Adrenal gland (tissue), 5 donors: Measurements from ENCODE around the gene DIPK1B.

Source experiments
- POLR2A ChIP-seq, 2 donors: fragments of 450-650 bp; IDR thresholded peaks; one replicate each; pipeline ENCODE4 v1.6.1; 2017; ENCODE audit warnings: antibody characterized with exemption in 2 of 2, mild to moderate bottlenecking in 2 of 2, moderate library complexity in 1 of 2
- TF ChIP-seq, protein P1 (sequence below), 6 experiments: fragments of 450-650 bp in 4 of 6; fragments of 200-600 bp in 2 of 6; sonication (generic) in 1 of 6; IDR thresholded peaks; 1 replicate in 5 of 6; 2 replicates in 1 of 6; pipeline versions ENCODE4 v1.5.1 to v1.8.0; 2016 to 2021; ENCODE audit warnings: antibody characterized with exemption in 6 of 6, mild to moderate bottlenecking in 2 of 6, moderate library complexity in 1 of 6
- donor health status: DM: no; HTN: no; CAD: no.

DNA sequence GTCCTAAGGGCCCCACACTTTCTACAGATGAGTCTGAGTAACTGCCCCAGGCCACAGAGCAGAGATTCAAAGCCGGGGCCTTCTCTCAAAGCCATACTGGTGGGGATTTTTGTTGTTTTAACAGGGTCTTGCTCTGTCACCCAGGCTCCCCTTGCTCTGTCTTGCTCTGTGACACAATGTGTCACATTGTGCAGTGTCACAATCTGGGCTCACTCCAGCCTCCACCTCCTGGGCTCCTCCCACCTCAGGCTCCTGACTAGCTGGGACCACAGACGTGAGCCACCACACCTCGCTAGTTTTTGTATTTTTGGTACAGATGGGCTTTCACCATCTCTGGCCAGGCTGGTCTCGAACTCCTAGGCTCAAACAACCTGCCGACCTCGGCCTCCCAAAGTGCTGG lies 33.7 kb upstream of the DIPK1B start:
- no peak for TF ChIP-seq POLR2A (IDR thresholded peaks at IDR 0.05)
- TF ChIP-seq, protein P1, sequence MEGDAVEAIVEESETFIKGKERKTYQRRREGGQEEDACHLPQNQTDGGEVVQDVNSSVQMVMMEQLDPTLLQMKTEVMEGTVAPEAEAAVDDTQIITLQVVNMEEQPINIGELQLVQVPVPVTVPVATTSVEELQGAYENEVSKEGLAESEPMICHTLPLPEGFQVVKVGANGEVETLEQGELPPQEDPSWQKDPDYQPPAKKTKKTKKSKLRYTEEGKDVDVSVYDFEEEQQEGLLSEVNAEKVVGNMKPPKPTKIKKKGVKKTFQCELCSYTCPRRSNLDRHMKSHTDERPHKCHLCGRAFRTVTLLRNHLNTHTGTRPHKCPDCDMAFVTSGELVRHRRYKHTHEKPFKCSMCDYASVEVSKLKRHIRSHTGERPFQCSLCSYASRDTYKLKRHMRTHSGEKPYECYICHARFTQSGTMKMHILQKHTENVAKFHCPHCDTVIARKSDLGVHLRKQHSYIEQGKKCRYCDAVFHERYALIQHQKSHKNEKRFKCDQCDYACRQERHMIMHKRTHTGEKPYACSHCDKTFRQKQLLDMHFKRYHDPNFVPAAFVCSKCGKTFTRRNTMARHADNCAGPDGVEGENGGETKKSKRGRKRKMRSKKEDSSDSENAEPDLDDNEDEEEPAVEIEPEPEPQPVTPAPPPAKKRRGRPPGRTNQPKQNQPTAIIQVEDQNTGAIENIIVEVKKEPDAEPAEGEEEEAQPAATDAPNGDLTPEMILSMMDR (IDR thresholded peaks at IDR 0.05), result no peak
